H9 (cell line): Measurements from ENCODE around the gene THSD7B. TPM values are rescaled to one million over a fixed set of nuclear protein-coding genes. Genes with fewer than 3 reads are reported as not detected.

Experiments used
- DNase-seq: peaks from one replicate; pipeline ENCODE4 v3.0.0-alpha.2; 2017
- H2AFZ ChIP-seq: one replicate; pipeline ENCODE4 v1.6.1; 2013; ENCODE audit warnings: mild to moderate bottlenecking, low read length, control low read depth, moderate library complexity
- H2AK5ac ChIP-seq: 2 replicates; pipeline ENCODE4 v1.6.1; 2013; ENCODE audit warnings: low read length, control low read depth, mixed read lengths; ENCODE audit not compliant: insufficient read length
- H2BK120ac ChIP-seq: one replicate; pipeline ENCODE4 v1.6.1; 2013; ENCODE audit warnings: low read depth, mild to moderate bottlenecking, low read length, control low read depth, inconsistent platforms; ENCODE audit not compliant: poor library complexity, severe bottlenecking
- H2BK12ac ChIP-seq: 2 replicates; pipeline ENCODE4 v1.6.1; 2013; ENCODE audit warnings: low read length, control low read depth, mixed read lengths, low read depth; ENCODE audit not compliant: insufficient read length
- H2BK15ac ChIP-seq: 2 replicates; pipeline ENCODE4 v1.6.1; 2013; ENCODE audit warnings: low read depth, low read length, control low read depth
- H2BK20ac ChIP-seq: one replicate; pipeline ENCODE4 v1.6.1; 2013; ENCODE audit warnings: low read depth, mild to moderate bottlenecking, low read length, control low read depth, inconsistent platforms; ENCODE audit not compliant: poor library complexity, severe bottlenecking
- H2BK5ac ChIP-seq: 2 replicates; pipeline ENCODE4 v1.6.1; 2013; ENCODE audit warnings: low read length, control low read depth, mixed read lengths; ENCODE audit not compliant: insufficient read length
- H3K14ac ChIP-seq: 2 replicates; pipeline ENCODE4 v1.6.1; 2013; ENCODE audit warnings: low read length, control low read depth; ENCODE audit not compliant: insufficient read depth
- H3K18ac ChIP-seq: 2 replicates; pipeline ENCODE4 v1.6.1; 2013; ENCODE audit warnings: low read depth, mild to moderate bottlenecking, mixed read lengths, low read length, control low read depth; ENCODE audit not compliant: insufficient read length
- H3K23ac ChIP-seq: 2 replicates; pipeline ENCODE4 v1.6.1; 2013; ENCODE audit warnings: low read length, control low read depth, mixed read lengths, low read depth; ENCODE audit not compliant: insufficient read length
- H3K23me2 ChIP-seq: 2 replicates; pipeline ENCODE4 v1.6.1; 2013; ENCODE audit warnings: low read depth, mild to moderate bottlenecking, mixed read lengths, low read length, control low read depth; ENCODE audit not compliant: insufficient read length, poor library complexity, severe bottlenecking
- H3K27ac ChIP-seq: 2 replicates; pipeline ENCODE4 v1.5.1; 2013; ENCODE audit warnings: low read length, control low read depth, mixed read lengths, low read depth; ENCODE audit not compliant: insufficient read length
- H3K27me3 ChIP-seq: 2 replicates; pipeline ENCODE4 v1.6.1; 2013; ENCODE audit warnings: low read length, control low read depth, inconsistent platforms; ENCODE audit not compliant: insufficient read depth
- H3K4ac ChIP-seq: 2 replicates; pipeline ENCODE4 v1.6.1; 2013; ENCODE audit warnings: low read depth, mild to moderate bottlenecking, control low read depth, inconsistent platforms, low read length, moderate library complexity
- H3K4me1 ChIP-seq: 2 replicates; pipeline ENCODE4 v1.6.1; 2013; ENCODE audit warnings: low read length, control low read depth, inconsistent platforms; ENCODE audit not compliant: insufficient read depth
- H3K4me2 ChIP-seq: 2 replicates; pipeline ENCODE4 v1.6.1; 2013; ENCODE audit warnings: low read length, control low read depth, mixed read lengths; ENCODE audit not compliant: insufficient read length, insufficient read depth
- H3K56ac ChIP-seq: 2 replicates; pipeline ENCODE4 v1.6.1; 2013; ENCODE audit warnings: low read depth, mild to moderate bottlenecking, mixed read lengths, low read length, control low read depth; ENCODE audit not compliant: insufficient read length
- H3K79me1 ChIP-seq: 2 replicates; pipeline ENCODE4 v1.6.1; 2013; ENCODE audit warnings: low read depth, mild to moderate bottlenecking, moderate library complexity, low read length, control low read depth, inconsistent platforms; ENCODE audit not compliant: insufficient read depth, poor library complexity, severe bottlenecking
- H3K79me2 ChIP-seq: 2 replicates; pipeline ENCODE4 v1.6.1; 2013; ENCODE audit warnings: low read length, control low read depth, inconsistent platforms; ENCODE audit not compliant: insufficient read depth
- H3K9ac ChIP-seq: 2 replicates; pipeline ENCODE4 v1.6.1; 2013; ENCODE audit warnings: low read length, control low read depth, mixed read lengths; ENCODE audit not compliant: insufficient read length; ENCODE audit errors: extremely low read depth
- H3K9me3 ChIP-seq: one replicate; pipeline ENCODE4 v1.6.1; 2013; ENCODE audit warnings: low read depth, low read length, inconsistent platforms; ENCODE audit not compliant: control insufficient read depth
- H3T11ph ChIP-seq: one replicate; pipeline ENCODE4 v1.6.1; 2013; ENCODE audit warnings: mild to moderate bottlenecking, low read length, control low read depth, inconsistent platforms
- H4K20me1 ChIP-seq: one replicate; pipeline ENCODE4 v1.6.1; 2013; ENCODE audit not compliant: control insufficient read depth, insufficient read length, insufficient read depth
- H4K5ac ChIP-seq: 2 replicates; pipeline ENCODE4 v1.6.1; 2013; ENCODE audit warnings: low read depth, mild to moderate bottlenecking, mixed read lengths, low read length, control low read depth; ENCODE audit not compliant: insufficient read length
- H4K8ac ChIP-seq: replicated peaks from 2 replicates; pipeline ENCODE4 v1.6.1; 2013; ENCODE audit warnings: low read length, control low read depth, mixed read lengths, low read depth; ENCODE audit not compliant: insufficient read length
- H4K91ac ChIP-seq: 2 replicates; pipeline ENCODE4 v1.6.1; 2013; ENCODE audit warnings: low read depth, mild to moderate bottlenecking, moderate library complexity, mixed read lengths, low read length, control low read depth; ENCODE audit not compliant: insufficient read length
- H3K27ac Mint-ChIP-seq, 3 experiments: 2 replicates in 2 of 3; 3 replicates in 1 of 3; pipeline ENCODE4 v1.8.0; 2020 to 2021; ENCODE audit warnings: mixed read lengths in 3 of 3, mild to moderate bottlenecking in 1 of 3, moderate library complexity in 1 of 3
- H3K27me3 Mint-ChIP-seq: 2 replicates; pipeline ENCODE4 v1.8.0; 2021; ENCODE audit warnings: low read depth, mild to moderate bottlenecking, moderate library complexity, mixed read lengths
- H3K36me3 Mint-ChIP-seq, 3 experiments: 2 replicates in 2 of 3; 3 replicates in 1 of 3; pipeline ENCODE4 v1.8.0; 2020 to 2021; ENCODE audit warnings: low read depth in 3 of 3, mixed read lengths in 3 of 3; ENCODE audit not compliant: insufficient read depth in 1 of 3
- H3K4me1 Mint-ChIP-seq, 2 experiments: 2 replicates each; pipeline ENCODE4 v1.8.0; 2020; ENCODE audit warnings: mixed read lengths in 2 of 2
- H3K4me3 Mint-ChIP-seq, 2 experiments: 2 replicates in 1 of 2; 3 replicates in 1 of 2; pipeline ENCODE4 v1.8.0; 2020 to 2021; ENCODE audit warnings: mild to moderate bottlenecking in 2 of 2, mixed read lengths in 2 of 2, moderate library complexity in 1 of 2
- H3K9me3 Mint-ChIP-seq, 2 experiments: 2 replicates in 1 of 2; 3 replicates in 1 of 2; pipeline ENCODE4 v1.8.0; 2020; ENCODE audit warnings: mild to moderate bottlenecking in 2 of 2, mixed read lengths in 2 of 2, moderate library complexity in 1 of 2
- WGBS: extraction: QIAGEN DNeasy Blood & Tissue Kit; methylation state at CpG from one replicate; pipeline ENCODE4 v1.1.7; 2013; ENCODE audit warnings: missing lambda C conversion rate, low lambda C conversion rate, mixed read lengths; ENCODE audit not compliant: insufficient read length; ENCODE audit errors: extremely low coverage; 5-methylcytosine and 5-hydroxymethylcytosine counted together
- total RNA-seq: library from RNA; stranded (reverse); gene quantifications from 2 replicates; pipeline ENCODE4 v1.2.1, GENCODE V29; 2021
- TF ChIP-seq, protein P1 (sequence below): fragments of 200-600 bp; sonication (generic); conservative IDR thresholded peaks from 3 replicates; pipeline ENCODE4 v1.8.0; 2021; ENCODE audit warnings: antibody characterized with exemption, mild to moderate bottlenecking

THSD7B gene
- total RNA-seq, 1 experiment from 2014 or later = 0.85 TPM

DNA sequence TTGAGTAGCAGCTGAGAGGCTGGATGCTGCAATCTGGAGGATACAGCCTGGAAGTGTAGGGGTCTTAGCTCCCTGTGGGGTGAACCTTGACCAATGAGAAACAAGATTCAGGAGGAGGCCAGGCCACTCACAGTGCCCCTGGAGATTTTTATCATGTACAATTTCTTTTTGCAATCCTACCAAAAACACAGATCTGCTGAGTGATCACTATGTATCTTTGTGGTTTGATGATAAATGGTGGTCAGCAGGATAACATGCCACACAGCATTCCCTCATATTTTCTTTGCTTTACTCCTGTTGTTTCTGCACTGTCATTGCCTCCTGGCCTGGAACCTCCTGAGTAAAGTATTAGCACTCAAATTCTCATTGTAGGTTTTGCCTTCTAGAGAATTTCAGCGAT lies 357.9 kb downstream of the THSD7B start:
- H2AK5ac ChIP-seq = no peak overlapping the region
- DNase-seq = no peak

More for the DNA sequence above, 357.9 kb downstream of the THSD7B start:
- Histone ChIP-seq H4K5ac (no peak overlapping the region), H3K23ac (no peak overlapping the region), H3K9ac (no peak overlapping the region), H3K79me1 (no peaks in the 10 kb centered on the region), H2BK15ac (no peak overlapping the region), H3K4ac (no peak overlapping the region), H3K23me2 (no peaks in the 10 kb centered on the region), H3K4me1 (no peaks in the 10 kb centered on the region), H3T11ph (no peak overlapping the region), H3K9me3 (no peaks in the 10 kb centered on the region), H2BK5ac (no peak overlapping the region), H4K8ac (no peak overlapping the region), H2AFZ (no peak overlapping the region), H3K27ac (no peak overlapping the region), H3K4me2 (no peak overlapping the region), H3K14ac (no peak overlapping the region), H3K79me2 (no peaks in the 10 kb centered on the region), H3K27me3 (no peaks in the 10 kb centered on the region), H2BK120ac (no peak overlapping the region), H4K91ac (no peak overlapping the region), H4K20me1 (no peaks in the 10 kb centered on the region), H3K56ac (no peak overlapping the region), H2BK12ac (no peak overlapping the region), H2BK20ac (no peak overlapping the region), H3K18ac (no peak overlapping the region)
- Mint-ChIP-seq H3K36me3 (no peaks in the 10 kb centered on the region), H3K4me3 (no peak overlapping the region), H3K27ac (no peak overlapping the region), H3K4me1 (no peaks in the 10 kb centered on the region), H3K9me3 (no peaks in the 10 kb centered on the region), H3K27me3 (no peaks in the 10 kb centered on the region)
- TF ChIP-seq, protein P1, sequence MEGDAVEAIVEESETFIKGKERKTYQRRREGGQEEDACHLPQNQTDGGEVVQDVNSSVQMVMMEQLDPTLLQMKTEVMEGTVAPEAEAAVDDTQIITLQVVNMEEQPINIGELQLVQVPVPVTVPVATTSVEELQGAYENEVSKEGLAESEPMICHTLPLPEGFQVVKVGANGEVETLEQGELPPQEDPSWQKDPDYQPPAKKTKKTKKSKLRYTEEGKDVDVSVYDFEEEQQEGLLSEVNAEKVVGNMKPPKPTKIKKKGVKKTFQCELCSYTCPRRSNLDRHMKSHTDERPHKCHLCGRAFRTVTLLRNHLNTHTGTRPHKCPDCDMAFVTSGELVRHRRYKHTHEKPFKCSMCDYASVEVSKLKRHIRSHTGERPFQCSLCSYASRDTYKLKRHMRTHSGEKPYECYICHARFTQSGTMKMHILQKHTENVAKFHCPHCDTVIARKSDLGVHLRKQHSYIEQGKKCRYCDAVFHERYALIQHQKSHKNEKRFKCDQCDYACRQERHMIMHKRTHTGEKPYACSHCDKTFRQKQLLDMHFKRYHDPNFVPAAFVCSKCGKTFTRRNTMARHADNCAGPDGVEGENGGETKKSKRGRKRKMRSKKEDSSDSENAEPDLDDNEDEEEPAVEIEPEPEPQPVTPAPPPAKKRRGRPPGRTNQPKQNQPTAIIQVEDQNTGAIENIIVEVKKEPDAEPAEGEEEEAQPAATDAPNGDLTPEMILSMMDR = no peak
- WGBS = no CpG with 5 or more reads among the region's 1 CpG
